Measurements from ENCODE around the gene GRIK2. TPM values are rescaled to one million over a fixed set of nuclear protein-coding genes. Genes with fewer than 3 reads are reported as not detected.

Gene GRIK2
- total and polyA plus RNA-seq, 2 donors (not counting 3 experiments of a cell fraction or from before 2014, with no cell fraction given): not detected

- Histone ChIP-seq H2AFZ (ENCODE audit: low read depth, low read length) (no peak overlapping the region), H3K4me1 (ENCODE audit: control insufficient read depth, extremely low read depth, insufficient read depth, low read length) (no peaks in the 10 kb centered on the region), H3K4me2 (ENCODE audit: insufficient read depth, low read length) (no peak overlapping the region), H3K9me3 (replicated peaks; ENCODE audit: control insufficient read depth, insufficient read depth, low read length) (no peaks in the 10 kb centered on the region), H4K20me1 (replicated peaks; ENCODE audit: control insufficient read depth, extremely low read depth, insufficient read depth, low read length) (no peaks in the 10 kb centered on the region), H3K27me3 (ENCODE audit: control insufficient read depth in 2 of 2, insufficient read depth in 2 of 2, low read length in 2 of 2) (no peaks in the 10 kb centered on the region), H3K79me2 (ENCODE audit: control insufficient read depth, insufficient read depth, low read length) (no peaks in the 10 kb centered on the region), H3K9me1 (replicated peaks; ENCODE audit: control insufficient read depth, extremely low read depth, insufficient read depth, low read length) (no peaks in the 10 kb centered on the region), H3K4me3 (replicated peaks in 1 of 3; ENCODE audit: insufficient read depth in 1 of 3, low read depth in 1 of 3, low read length in 3 of 3) (no peak overlapping the region), H3K27ac (ENCODE audit: insufficient read depth, low read depth, low read length) (no peak overlapping the region), H3K9ac (replicated peaks; ENCODE audit: extremely low read depth, insufficient read depth, low read length) (no peak overlapping the region), H3K36me3 (ENCODE audit: control insufficient read depth in 2 of 2, extremely low read depth in 1 of 2, insufficient read depth in 2 of 2, low read length in 2 of 2) (no peaks in the 10 kb centered on the region)
- ChIA-PET POLR2A (no interaction called here), CTCF (no interaction called here)
- TF ChIP-seq CTCF (IDR thresholded peaks at IDR 0.05; ENCODE audit: extremely low read depth in 1 of 2, insufficient read depth in 1 of 2, low read depth in 1 of 2, low read length in 2 of 2): no peak
- TF ChIP-seq JUN (IDR thresholded peaks at IDR 0.05; ENCODE audit: borderline replicate concordance, insufficient read depth, insufficient read length, low read depth): no peak
- TF ChIP-seq MAX (IDR thresholded peaks at IDR 0.05; ENCODE audit: insufficient read depth, insufficient read length): no peak
- TF ChIP-seq POLR2AphosphoS5 (IDR thresholded peaks at IDR 0.05; ENCODE audit: insufficient read depth, low read depth, low read length): no peak
- no TSS peak for BruUV-seq (replicated peaks)
- DNase-seq (ENCODE audit: low read depth, low spot score) (no peak), FAIRE-seq (no peak)
- intact Hi-C loops (cut with micrococcal nuclease): no loop called here
- dilution Hi-C loops (cut with MboI; ENCODE audit: extremely low pct_ligation_motif_present, low sequenced_read_pairs): no loop called here
Measured at GRCh38 chr6:101595276-101595675, 201.8 kb downstream of the GRIK2 start.

GRCh38 chr6:101597693-101598092, 204.2 kb downstream of the GRIK2 start:
- Histone ChIP-seq H3K27me3 (ENCODE audit: control insufficient read depth in 2 of 2, insufficient read depth in 2 of 2, low read length in 2 of 2) (no peaks in the 10 kb centered on the region), H3K36me3 (ENCODE audit: control insufficient read depth in 2 of 2, extremely low read depth in 1 of 2, insufficient read depth in 2 of 2, low read length in 2 of 2) (no peaks in the 10 kb centered on the region), H3K4me2 (ENCODE audit: insufficient read depth, low read length) (no peak overlapping the region), H3K9ac (replicated peaks; ENCODE audit: extremely low read depth, insufficient read depth, low read length) (no peak overlapping the region), H2AFZ (ENCODE audit: low read depth, low read length) (no peak overlapping the region), H3K79me2 (ENCODE audit: control insufficient read depth, insufficient read depth, low read length) (no peaks in the 10 kb centered on the region), H3K9me3 (replicated peaks; ENCODE audit: control insufficient read depth, insufficient read depth, low read length) (no peaks in the 10 kb centered on the region), H3K4me3 (replicated peaks in 1 of 3; ENCODE audit: insufficient read depth in 1 of 3, low read depth in 1 of 3, low read length in 3 of 3) (no peak overlapping the region), H3K4me1 (ENCODE audit: control insufficient read depth, extremely low read depth, insufficient read depth, low read length) (no peaks in the 10 kb centered on the region), H4K20me1 (replicated peaks; ENCODE audit: control insufficient read depth, extremely low read depth, insufficient read depth, low read length) (no peaks in the 10 kb centered on the region), H3K9me1 (replicated peaks; ENCODE audit: control insufficient read depth, extremely low read depth, insufficient read depth, low read length) (no peaks in the 10 kb centered on the region), H3K27ac (ENCODE audit: insufficient read depth, low read depth, low read length) (no peak overlapping the region)
- ChIA-PET CTCF (interaction anchor here (0.7 kb wide), 1 partner anchor 52 kb away, joined by 3 read pairs; no protein-coding TSS in a partner anchor), POLR2A (no interaction called here)
- FAIRE-seq (no peak), DNase-seq (ENCODE audit: low read depth, low spot score) (no peak)
- no TSS peak for BruUV-seq (replicated peaks)
- dilution Hi-C loops (cut with MboI; ENCODE audit: extremely low pct_ligation_motif_present, low sequenced_read_pairs): no loop called here
- no peak for TF ChIP-seq CTCF (IDR thresholded peaks at IDR 0.05; ENCODE audit: extremely low read depth in 1 of 2, insufficient read depth in 1 of 2, low read depth in 1 of 2, low read length in 2 of 2)
- no peak for TF ChIP-seq POLR2AphosphoS5 (IDR thresholded peaks at IDR 0.05; ENCODE audit: insufficient read depth, low read depth, low read length)
- TF ChIP-seq FOS (IDR thresholded peaks at IDR 0.05; ENCODE audit: borderline replicate concordance, insufficient read depth, low read length): no peak
- no peak for TF ChIP-seq POLR2A (IDR thresholded peaks at IDR 0.05; ENCODE audit: low read depth, low read length)
- no peak for TF ChIP-seq MYC (IDR thresholded peaks at IDR 0.05; ENCODE audit: low read depth, low read length)
- no peak for TF ChIP-seq JUN (IDR thresholded peaks at IDR 0.05; ENCODE audit: borderline replicate concordance, insufficient read depth, insufficient read length, low read depth)
- intact Hi-C loops (cut with micrococcal nuclease): no loop called here

Measured in endothelial cell of umbilical vein (primary cell).